GM23338 (cell line): ENCODE data around the gene SHB. TPM values are rescaled to one million over a fixed set of nuclear protein-coding genes. Genes with fewer than 3 reads are reported as not detected.

Experiments used
- ATAC-seq: fragments of 200-7000 bp; cut with Tn5 transposase; 3 replicates; pipeline ENCODE4 v1.9.1; 2020
- DNase-seq: peaks from one replicate; pipeline ENCODE4 v3.0.0-alpha.2; 2015; ENCODE audit warnings: low spot score
- H2AFZ ChIP-seq: fragments of 200-600 bp; sonication (generic); 2 replicates; pipeline ENCODE4 v1.8.0; 2016; ENCODE audit warnings: antibody characterized with exemption, mild to moderate bottlenecking, moderate library complexity
- H3F3A ChIP-seq: fragments of 200-600 bp; sonication (generic); replicated peaks from 2 replicates; pipeline ENCODE4 v1.8.0; 2017; ENCODE audit warnings: antibody characterized with exemption, mixed run types, low read depth
- H3K27ac ChIP-seq: fragments of 200-600 bp; sonication (generic); 2 replicates; pipeline ENCODE4 v1.6.1; 2016; ENCODE audit warnings: low read depth
- H3K27me3 ChIP-seq: fragments of 200-600 bp; sonication (generic); 2 replicates; pipeline ENCODE4 v1.8.0; 2016; ENCODE audit warnings: mild to moderate bottlenecking, mixed run types, moderate library complexity; ENCODE audit not compliant: insufficient read depth
- H3K36me3 ChIP-seq: fragments of 200-600 bp; sonication (generic); 2 replicates; pipeline ENCODE4 v1.8.0; 2016; ENCODE audit warnings: mild to moderate bottlenecking; ENCODE audit not compliant: insufficient read depth
- H3K4me1 ChIP-seq: fragments of 200-600 bp; sonication (generic); 2 replicates; pipeline ENCODE4 v1.8.0; 2016; ENCODE audit warnings: mild to moderate bottlenecking, moderate library complexity; ENCODE audit not compliant: insufficient read depth
- H3K4me2 ChIP-seq: fragments of 200-600 bp; sonication (generic); 2 replicates; pipeline ENCODE4 v1.7.1; 2017; ENCODE audit warnings: mixed run types
- H3K4me3 ChIP-seq: fragments of 200-600 bp; sonication (generic); 2 replicates; pipeline ENCODE4 v1.6.1; 2016; ENCODE audit warnings: mixed run types
- H3K79me2 ChIP-seq: fragments of 200-600 bp; sonication (generic); replicated peaks from 2 replicates; pipeline ENCODE4 v1.8.0; 2017; ENCODE audit warnings: mild to moderate bottlenecking; ENCODE audit not compliant: insufficient read depth
- H3K9me2 ChIP-seq: fragments of 200-600 bp; sonication (generic); 2 replicates; pipeline ENCODE4 v1.8.0; 2017; ENCODE audit not compliant: insufficient read depth
- H4K20me1 ChIP-seq: fragments of 200-600 bp; sonication (generic); replicated peaks from 2 replicates; pipeline ENCODE4 v1.8.0; 2017; ENCODE audit warnings: mild to moderate bottlenecking; ENCODE audit not compliant: insufficient read depth
- H3K27ac Mint-ChIP-seq: 2 replicates; pipeline ENCODE4 v1.8.0; 2020; ENCODE audit warnings: inconsistent platforms, mild to moderate bottlenecking, moderate library complexity, mixed read lengths
- H3K27me3 Mint-ChIP-seq: 3 replicates; pipeline ENCODE4 v1.8.0; 2022; ENCODE audit warnings: low read depth, mild to moderate bottlenecking, moderate library complexity, mixed read lengths, inconsistent platforms; ENCODE audit not compliant: insufficient read depth, poor library complexity
- H3K36me3 Mint-ChIP-seq: 3 replicates; pipeline ENCODE4 v1.8.0; 2021; ENCODE audit warnings: low read depth, mild to moderate bottlenecking, inconsistent platforms, moderate library complexity, mixed read lengths
- H3K4me1 Mint-ChIP-seq: 3 replicates; pipeline ENCODE4 v1.8.0; 2020; ENCODE audit warnings: mild to moderate bottlenecking, inconsistent platforms, mixed read lengths
- H3K4me3 Mint-ChIP-seq: 3 replicates; pipeline ENCODE4 v1.8.0; 2021; ENCODE audit warnings: moderate library complexity, mild to moderate bottlenecking, inconsistent platforms, mixed read lengths
- H3K9me3 Mint-ChIP-seq: 3 replicates; pipeline ENCODE4 v1.8.0; 2020; ENCODE audit warnings: moderate library complexity, mild to moderate bottlenecking, inconsistent platforms, mixed read lengths
- CREB1 ChIP-seq: fragments of 250-450 bp; sonication (Bioruptor Pico); IDR thresholded peaks from 2 replicates; pipeline ENCODE4 v1.5.0; 2020; ENCODE audit warnings: low read depth, mild to moderate bottlenecking, moderate library complexity
- EZH2 ChIP-seq: fragments of 200-600 bp; sonication (generic); IDR thresholded peaks from one replicate; pipeline ENCODE4 v1.8.0; 2017; ENCODE audit warnings: antibody characterized with exemption, mild to moderate bottlenecking, low read depth; ENCODE audit not compliant: unreplicated experiment
- NANOG ChIP-seq: IDR thresholded peaks from 2 replicates; pipeline ENCODE4 v1.6.1; 2016; ENCODE audit warnings: antibody characterized with exemption, borderline replicate concordance
- STAT1 ChIP-seq: IDR thresholded peaks from one replicate; pipeline ENCODE4 v1.6.1; 2016; ENCODE audit warnings: antibody characterized with exemption; ENCODE audit not compliant: unreplicated experiment
- ZNF331 ChIP-seq: fragments of 250-450 bp; sonication (Bioruptor Pico); IDR thresholded peaks from 2 replicates; pipeline ENCODE4 v1.5.0; 2020; ENCODE audit warnings: low read depth, mild to moderate bottlenecking, moderate library complexity
- polyA plus RNA-seq: library from polyadenylated mRNA; unstranded; fragments of >200 nt; fragmentation: Nextera tagmentation; extraction: Ambion mirVana; gene quantifications from 2 replicates; pipeline ENCODE4 v1.2.1, GENCODE V29; 2016
- total RNA-seq: library from RNA; depleted of rRNA; stranded (reverse); fragments of >200 nt; shearing (Covaris generic); gene quantifications from 2 replicates; pipeline ENCODE4 v1.2.3, GENCODE V29; 2014
- TF ChIP-seq, protein P1 (sequence below): fragments of 250-450 bp; sonication (Bioruptor Pico); IDR thresholded peaks from 2 replicates; pipeline ENCODE4 v1.5.0; 2020; ENCODE audit warnings: mild to moderate bottlenecking, moderate library complexity
- TF ChIP-seq, protein P2 (sequence below): IDR thresholded peaks from one replicate; pipeline ENCODE4 v1.6.1; 2018; ENCODE audit warnings: antibody characterized with exemption; ENCODE audit not compliant: unreplicated experiment
- TF ChIP-seq, protein P3 (sequence below): IDR thresholded peaks from 2 replicates; pipeline ENCODE4 v1.6.1; 2016; ENCODE audit warnings: antibody characterized with exemption

The SHB gene
- total and polyA plus RNA-seq, 2 experiments from 2014 or later = 1.5 to 14.0 TPM

DNA sequence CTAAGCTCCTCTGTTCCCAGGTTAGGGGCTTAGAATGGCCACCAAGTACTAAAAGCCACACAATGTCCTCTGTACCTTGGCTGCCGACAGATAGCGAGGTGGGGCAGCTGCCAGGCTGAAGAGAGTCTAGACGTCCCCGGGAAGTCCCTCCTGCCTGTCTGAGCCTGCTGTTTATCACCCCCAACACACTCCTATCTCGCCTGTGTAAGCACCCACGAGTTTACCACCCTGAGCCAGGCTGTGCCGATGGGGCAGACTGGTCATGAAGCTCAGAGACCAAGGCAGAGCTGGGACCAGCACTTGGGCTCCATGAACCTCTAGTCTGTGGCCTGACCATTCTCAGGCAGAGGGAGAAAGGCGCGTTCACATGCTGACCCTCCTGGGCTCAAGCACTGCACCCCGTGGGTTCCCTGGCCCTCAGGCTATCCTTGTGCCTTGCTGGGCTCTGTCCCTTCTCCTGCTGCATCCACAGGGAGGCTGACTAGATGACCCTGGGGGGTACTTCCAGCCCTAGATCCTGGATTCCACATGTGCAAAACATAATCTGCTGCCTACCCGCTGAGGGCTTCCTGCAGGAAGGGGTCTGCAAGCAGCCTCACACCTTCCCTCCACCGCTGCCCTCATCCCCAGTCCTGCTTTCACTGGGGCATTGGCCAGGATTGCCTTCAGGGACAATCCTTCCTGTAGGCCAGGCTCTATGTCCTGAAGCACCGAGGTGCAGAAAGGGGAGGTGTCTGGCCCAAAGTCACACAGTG lies 146.5 kb downstream of the SHB start:
- H3K36me3 Mint-ChIP-seq = no peaks in the 10 kb centered on the region
- H3K4me1 Mint-ChIP-seq = peaks cover 51% of the 10 kb centered on the region
- H3K4me3 ChIP-seq = no peak overlapping the region
- no peak overlapping the region for H3K27ac Mint-ChIP-seq
- no peak for TF ChIP-seq STAT1
- TF ChIP-seq EZH2 = no peak
- TF ChIP-seq, protein P1, sequence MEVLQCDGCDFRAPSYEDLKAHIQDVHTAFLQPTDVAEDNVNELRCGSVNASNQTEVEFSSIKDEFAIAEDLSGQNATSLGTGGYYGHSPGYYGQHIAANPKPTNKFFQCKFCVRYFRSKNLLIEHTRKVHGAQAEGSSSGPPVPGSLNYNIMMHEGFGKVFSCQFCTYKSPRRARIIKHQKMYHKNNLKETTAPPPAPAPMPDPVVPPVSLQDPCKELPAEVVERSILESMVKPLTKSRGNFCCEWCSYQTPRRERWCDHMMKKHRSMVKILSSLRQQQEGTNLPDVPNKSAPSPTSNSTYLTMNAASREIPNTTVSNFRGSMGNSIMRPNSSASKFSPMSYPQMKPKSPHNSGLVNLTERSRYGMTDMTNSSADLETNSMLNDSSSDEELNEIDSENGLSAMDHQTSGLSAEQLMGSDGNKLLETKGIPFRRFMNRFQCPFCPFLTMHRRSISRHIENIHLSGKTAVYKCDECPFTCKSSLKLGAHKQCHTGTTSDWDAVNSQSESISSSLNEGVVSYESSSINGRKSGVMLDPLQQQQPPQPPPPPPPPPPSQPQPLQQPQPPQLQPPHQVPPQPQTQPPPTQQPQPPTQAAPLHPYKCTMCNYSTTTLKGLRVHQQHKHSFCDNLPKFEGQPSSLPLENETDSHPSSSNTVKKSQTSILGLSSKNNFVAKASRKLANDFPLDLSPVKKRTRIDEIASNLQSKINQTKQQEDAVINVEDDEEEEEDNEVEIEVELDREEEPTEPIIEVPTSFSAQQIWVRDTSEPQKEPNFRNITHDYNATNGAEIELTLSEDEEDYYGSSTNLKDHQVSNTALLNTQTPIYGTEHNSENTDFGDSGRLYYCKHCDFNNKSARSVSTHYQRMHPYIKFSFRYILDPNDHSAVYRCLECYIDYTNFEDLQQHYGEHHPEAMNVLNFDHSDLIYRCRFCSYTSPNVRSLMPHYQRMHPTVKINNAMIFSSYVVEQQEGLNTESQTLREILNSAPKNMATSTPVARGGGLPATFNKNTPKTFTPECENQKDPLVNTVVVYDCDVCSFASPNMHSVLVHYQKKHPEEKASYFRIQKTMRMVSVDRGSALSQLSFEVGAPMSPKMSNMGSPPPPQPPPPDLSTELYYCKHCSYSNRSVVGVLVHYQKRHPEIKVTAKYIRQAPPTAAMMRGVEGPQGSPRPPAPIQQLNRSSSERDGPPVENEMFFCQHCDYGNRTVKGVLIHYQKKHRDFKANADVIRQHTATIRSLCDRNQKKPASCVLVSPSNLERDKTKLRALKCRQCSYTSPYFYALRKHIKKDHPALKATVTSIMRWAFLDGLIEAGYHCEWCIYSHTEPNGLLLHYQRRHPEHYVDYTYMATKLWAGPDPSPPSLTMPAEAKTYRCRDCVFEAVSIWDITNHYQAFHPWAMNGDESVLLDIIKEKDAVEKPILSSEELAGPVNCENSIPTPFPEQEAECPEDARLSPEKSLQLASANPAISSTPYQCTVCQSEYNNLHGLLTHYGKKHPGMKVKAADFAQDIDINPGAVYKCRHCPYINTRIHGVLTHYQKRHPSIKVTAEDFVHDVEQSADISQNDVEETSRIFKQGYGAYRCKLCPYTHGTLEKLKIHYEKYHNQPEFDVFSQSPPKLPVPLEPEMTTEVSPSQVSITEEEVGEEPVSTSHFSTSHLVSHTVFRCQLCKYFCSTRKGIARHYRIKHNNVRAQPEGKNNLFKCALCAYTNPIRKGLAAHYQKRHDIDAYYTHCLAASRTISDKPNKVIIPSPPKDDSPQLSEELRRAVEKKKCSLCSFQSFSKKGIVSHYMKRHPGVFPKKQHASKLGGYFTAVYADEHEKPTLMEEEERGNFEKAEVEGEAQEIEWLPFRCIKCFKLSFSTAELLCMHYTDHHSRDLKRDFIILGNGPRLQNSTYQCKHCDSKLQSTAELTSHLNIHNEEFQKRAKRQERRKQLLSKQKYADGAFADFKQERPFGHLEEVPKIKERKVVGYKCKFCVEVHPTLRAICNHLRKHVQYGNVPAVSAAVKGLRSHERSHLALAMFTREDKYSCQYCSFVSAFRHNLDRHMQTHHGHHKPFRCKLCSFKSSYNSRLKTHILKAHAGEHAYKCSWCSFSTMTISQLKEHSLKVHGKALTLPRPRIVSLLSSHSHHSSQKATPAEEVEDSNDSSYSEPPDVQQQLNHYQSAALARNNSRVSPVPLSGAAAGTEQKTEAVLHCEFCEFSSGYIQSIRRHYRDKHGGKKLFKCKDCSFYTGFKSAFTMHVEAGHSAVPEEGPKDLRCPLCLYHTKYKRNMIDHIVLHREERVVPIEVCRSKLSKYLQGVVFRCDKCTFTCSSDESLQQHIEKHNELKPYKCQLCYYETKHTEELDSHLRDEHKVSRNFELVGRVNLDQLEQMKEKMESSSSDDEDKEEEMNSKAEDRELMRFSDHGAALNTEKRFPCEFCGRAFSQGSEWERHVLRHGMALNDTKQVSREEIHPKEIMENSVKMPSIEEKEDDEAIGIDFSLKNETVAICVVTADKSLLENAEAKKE (CRISPR knock-in tag) = no peak
- no peak for TF ChIP-seq CREB1
- TF ChIP-seq NANOG = no peak
- TF ChIP-seq, protein P2, sequence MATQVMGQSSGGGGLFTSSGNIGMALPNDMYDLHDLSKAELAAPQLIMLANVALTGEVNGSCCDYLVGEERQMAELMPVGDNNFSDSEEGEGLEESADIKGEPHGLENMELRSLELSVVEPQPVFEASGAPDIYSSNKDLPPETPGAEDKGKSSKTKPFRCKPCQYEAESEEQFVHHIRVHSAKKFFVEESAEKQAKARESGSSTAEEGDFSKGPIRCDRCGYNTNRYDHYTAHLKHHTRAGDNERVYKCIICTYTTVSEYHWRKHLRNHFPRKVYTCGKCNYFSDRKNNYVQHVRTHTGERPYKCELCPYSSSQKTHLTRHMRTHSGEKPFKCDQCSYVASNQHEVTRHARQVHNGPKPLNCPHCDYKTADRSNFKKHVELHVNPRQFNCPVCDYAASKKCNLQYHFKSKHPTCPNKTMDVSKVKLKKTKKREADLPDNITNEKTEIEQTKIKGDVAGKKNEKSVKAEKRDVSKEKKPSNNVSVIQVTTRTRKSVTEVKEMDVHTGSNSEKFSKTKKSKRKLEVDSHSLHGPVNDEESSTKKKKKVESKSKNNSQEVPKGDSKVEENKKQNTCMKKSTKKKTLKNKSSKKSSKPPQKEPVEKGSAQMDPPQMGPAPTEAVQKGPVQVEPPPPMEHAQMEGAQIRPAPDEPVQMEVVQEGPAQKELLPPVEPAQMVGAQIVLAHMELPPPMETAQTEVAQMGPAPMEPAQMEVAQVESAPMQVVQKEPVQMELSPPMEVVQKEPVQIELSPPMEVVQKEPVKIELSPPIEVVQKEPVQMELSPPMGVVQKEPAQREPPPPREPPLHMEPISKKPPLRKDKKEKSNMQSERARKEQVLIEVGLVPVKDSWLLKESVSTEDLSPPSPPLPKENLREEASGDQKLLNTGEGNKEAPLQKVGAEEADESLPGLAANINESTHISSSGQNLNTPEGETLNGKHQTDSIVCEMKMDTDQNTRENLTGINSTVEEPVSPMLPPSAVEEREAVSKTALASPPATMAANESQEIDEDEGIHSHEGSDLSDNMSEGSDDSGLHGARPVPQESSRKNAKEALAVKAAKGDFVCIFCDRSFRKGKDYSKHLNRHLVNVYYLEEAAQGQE = no peak
- TF ChIP-seq, protein P3, sequence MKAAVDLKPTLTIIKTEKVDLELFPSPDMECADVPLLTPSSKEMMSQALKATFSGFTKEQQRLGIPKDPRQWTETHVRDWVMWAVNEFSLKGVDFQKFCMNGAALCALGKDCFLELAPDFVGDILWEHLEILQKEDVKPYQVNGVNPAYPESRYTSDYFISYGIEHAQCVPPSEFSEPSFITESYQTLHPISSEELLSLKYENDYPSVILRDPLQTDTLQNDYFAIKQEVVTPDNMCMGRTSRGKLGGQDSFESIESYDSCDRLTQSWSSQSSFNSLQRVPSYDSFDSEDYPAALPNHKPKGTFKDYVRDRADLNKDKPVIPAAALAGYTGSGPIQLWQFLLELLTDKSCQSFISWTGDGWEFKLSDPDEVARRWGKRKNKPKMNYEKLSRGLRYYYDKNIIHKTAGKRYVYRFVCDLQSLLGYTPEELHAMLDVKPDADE = no peak
- no peak for TF ChIP-seq ZNF331 (CRISPR knock-in tag)
- ATAC-seq = no peak
- no peaks in the 10 kb centered on the region for H4K20me1 ChIP-seq
- no peak overlapping the region for H2AFZ ChIP-seq
- H3K4me3 Mint-ChIP-seq = no peak overlapping the region
- H3K79me2 ChIP-seq = no peaks in the 10 kb centered on the region
- no peaks in the 10 kb centered on the region for H3K9me3 Mint-ChIP-seq
- H3K4me1 ChIP-seq = peaks cover 9% of the 10 kb centered on the region
- H3K36me3 ChIP-seq = no peaks in the 10 kb centered on the region
- H3K27me3 Mint-ChIP-seq = peaks cover 9% of the 10 kb centered on the region
- no peaks in the 10 kb centered on the region for H3F3A ChIP-seq
- no peaks in the 10 kb centered on the region for H3K27me3 ChIP-seq
- H3K27ac ChIP-seq = no peak overlapping the region
- H3K4me2 ChIP-seq = no peak overlapping the region
- DNase-seq = no peak
- no peaks in the 10 kb centered on the region for H3K9me2 ChIP-seq
